NCI-H82 (cell line): Measurements from ENCODE around the gene CENPK.
"Not testable (repeated sequence)": the region's sequence is repeated elsewhere in the genome, so short reads cannot be mapped to it uniquely, and the experiment has no call there.

Experiments used
- DNase-seq: peaks from one replicate; lab custom pipeline; 2025; lab: John Stamatoyannopoulos, UW

Gene CENPK

DNA sequence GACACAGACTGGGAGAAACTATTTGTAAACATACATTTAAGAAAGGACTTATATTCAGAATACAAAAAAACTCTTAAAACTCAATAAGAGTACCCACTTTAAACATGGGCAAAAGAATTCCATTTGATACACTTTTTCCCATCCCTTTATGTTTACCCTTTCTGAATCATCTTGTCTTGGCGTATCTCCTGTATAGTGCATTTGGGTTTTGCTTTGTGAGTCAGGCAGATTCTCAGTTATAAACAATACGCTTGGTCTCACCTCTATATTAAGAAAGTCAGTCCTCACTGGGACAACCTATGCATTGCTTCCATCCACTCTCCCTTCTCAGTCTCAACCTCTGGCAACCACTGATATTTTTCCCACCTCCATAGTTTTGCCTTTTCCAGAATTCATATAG, 54.0 kb downstream of the CENPK start:
- DNase-seq, result no peak

DNA sequence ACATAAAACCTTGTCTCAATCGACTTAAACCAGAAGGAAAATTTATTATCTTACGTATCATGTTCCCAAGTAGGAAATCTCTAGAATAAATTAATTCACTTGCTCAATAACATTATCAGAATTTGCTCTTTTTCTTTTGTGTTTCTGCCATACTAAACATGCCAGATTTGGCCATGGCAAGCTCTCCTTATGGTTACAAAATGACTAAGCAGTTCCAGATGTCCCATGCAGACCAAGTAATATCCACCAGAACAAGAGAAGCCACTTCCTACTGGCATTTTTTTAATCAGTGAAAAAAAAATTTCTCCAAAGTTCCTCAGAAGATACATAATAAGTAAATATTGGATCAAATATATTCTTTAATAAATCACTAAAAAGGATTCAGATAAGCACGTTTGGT, 56.0 kb downstream of the CENPK start:
- DNase-seq, result no peak

DNA sequence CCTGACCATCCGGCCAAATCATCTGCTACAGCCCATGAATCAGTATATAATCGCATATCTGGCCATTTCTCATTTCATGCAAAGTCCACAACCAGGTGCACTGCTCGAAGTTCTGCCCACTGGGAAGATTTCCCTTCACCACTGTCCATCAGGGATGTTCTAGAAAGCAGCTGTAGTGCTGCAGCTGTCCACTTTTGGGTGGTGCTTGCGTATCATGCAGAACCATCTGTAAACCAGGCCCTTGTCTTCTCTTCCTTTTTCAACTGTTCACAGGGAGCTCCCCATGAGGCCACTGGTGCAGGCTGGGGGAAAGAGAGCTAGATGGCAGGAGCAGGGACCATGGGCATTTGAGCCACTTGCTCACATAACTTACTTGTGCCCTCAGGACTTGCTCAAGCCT, 73.8 kb downstream of the CENPK start:
- DNase-seq, result no peak

DNA sequence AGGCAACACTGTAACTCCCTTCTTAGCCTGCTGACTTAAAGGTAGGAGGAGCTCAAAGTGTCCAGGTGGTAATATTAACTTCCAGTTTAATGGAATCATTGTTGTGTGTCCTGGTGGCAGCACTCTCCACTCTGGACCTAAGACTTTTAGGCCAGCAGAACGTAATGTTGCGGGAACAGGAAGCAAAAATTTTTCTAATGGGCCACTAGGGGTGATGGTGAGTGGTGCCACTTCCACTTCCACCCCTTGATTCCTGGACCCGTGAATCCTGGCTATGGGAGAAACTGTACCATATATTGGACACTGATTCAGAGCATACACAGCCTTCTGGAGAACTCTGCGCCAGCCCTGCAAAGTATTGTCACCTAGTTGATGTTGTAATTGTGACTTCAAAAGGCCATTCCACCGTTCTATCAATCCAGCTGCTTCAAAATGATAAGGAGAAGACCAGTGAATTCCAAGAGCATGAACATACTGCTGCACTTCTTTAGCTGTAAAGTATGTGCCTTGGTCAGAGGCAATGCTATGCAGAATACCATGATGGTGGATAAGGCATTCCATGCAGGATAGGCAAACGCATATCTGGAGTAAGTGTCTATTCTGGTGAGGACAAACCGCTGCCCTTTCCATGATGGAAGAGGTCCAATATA, 74.8 kb downstream of the CENPK start:
- DNase-seq, result not testable (repeated sequence)

DNA sequence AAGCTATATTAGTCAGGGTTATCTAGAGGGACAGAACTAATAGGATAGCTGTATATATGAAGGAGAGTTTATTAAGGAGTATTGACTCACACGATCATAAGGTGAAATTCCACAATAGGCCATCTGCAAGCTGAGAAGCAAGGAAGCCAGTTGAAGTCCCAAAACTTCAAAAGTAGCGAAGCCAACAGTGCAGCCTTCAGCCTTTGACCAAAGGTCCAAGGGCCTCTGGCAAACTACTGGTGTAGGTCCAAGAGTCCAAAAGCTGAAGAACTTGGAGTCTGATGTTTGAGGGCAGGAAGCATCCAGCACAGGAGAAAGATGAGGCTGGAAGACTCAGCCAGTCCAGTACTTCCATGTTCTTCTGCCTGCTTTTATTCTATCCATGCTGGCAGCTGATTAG, 76.2 kb downstream of the CENPK start:
- DNase-seq, result not testable (repeated sequence)

DNA sequence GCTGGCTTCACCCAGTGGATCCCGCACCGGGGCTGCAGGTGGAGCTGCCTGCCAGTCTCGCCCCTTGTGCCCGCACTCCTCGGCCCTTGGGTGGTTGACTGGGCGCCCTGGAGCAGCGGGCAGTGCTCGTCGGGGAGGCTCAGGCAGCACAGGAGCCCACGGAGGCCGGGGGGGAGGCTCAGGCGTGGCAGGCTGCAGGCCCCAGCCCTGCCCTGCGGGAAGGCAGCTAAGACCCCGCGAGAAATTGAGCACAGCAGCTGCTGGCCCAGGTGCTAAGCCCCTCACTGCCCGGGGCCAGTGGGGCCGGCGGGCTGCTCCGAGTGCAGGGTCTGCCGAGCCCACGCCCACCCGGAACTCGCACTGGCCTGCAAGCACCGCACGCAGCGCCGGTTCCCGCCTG, 77.6 kb downstream of the CENPK start:
- no peak for DNase-seq

DNA sequence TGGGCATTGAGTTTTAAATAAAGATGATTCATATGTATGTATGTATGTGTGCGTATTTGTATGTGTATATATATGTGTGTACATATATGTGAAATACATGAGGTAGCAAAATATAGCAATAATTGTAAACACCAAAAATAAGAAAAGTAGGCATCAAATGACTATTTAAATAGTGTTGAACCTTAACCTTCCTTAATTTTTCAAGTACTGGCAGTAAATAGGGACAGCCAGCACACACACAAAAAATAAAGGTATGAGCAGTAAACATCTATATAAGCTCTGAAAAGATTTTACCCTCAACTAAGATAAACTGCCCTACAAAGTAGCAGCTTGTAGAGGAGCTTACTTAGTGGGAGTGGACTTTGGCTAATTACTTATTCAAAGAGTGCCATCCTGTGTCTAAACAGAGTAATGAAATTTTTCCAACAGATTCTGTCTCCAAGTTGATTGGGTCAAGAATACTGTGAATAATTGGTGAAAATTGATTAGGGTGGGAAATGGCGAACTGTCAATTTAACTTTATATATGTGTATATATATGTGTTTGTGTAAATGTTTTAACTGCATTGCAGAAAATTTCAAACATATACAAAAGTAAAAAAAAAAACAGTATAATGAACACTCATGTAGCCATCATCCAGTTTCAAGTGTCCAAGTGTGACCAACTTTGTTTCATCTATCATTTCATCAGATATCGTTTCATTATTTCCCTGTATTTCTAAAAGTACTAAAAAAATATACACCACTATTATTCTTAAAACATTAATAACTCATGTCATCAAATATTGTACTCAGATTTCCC, 79.2 kb downstream of the CENPK start:
- DNase-seq, result peak; percentile 64

DNA sequence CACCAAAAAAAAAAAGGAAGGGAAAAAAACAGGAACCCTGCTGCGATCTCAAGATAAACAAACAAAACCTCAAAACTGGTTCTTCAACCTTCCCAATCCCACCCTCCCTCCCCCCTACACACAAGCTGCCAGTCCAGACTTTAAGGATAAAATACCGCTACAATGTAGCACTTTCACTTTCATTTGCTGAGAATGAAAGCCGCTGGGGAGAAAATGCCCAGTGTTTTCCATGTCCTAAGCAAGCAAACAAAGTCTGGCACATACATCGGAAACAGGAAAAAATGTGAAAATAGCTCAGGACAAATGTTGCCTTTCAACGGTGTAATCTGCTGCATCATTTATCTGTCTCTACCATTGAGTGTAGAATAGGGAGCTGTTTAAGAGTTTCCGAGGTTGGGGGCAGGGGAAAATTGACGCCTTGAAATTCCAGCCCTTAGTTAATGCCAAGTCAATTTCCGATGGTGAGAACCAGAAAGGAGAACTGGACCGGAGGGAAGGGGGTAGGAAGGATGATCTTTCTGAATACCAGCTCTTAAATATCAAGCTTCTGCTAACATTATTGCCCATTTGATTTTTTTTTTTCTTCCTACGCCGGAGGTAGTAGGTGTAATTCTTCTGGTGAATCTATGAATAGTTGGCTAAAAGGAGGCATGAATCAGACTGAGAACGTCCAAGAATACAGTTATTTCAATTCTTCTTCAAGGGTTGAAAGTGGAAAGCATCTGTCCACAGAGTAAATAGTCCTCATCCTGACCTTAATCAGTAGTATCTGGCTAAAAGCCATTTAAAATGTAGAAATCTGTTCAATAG, 80.0 kb downstream of the CENPK start:
- DNase-seq, result no peak

DNA sequence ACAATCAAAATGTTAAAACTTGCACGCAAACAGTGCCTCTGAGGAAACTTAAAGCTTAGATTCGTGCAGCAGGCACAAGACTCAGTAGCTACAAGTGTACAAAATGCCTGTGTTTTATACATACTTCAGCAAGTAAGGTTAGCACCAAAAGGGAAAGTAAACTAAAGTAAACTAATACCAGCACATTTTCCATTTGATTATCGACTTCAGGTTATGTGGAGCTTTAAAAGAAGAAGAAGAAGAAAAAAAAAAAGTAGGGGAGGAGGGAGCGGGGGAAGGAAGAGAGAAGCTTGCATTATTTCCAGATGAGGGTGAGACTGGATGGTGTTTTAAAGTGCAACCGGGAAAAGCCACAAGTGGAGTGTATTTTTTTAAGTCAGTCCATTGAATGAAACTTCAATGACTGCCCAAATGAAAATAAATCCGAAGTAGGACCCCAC, 80.7 kb downstream of the CENPK start:
- no peak for DNase-seq

DNA sequence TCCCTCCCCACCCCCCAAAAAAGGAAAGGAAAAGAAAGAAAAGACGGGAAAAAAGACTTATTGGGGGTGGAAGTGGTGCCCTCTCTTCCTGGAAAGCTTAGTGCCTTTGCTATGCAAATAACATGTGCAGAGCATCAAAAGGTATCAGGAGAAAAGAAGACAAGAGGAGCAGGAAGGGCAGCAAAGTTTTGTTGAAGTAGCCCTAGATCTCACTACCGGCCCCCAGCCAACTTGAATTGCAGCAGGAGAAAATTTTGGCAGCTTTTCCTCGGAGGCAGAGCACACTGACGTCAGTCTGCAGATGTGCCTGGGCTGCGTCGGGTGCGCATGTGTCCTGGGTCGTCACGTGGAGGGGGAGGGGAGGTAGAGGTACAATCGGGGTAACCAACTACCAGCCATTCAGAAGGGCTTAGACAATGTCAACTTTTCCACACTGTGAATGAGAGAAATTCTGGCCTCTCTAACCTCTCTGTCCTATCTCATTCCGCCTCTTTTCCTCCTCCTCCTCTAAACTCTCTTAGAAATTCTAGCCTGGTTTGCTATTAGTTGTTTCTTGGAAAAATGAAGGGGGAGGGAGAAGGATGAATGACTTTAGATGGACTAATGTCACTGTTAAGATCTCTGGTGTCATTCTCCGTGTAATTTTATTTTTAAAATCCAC, 81.2 kb downstream of the CENPK start, which contains the start of gene ADAMTS6:
ADAMTS6 (minus strand) TSS at position 286 of the 661 bp plus-strand sequence. CDS start 8,247 bp downstream, outside the sequence.
- peak; percentile 55 for DNase-seq

DNA sequence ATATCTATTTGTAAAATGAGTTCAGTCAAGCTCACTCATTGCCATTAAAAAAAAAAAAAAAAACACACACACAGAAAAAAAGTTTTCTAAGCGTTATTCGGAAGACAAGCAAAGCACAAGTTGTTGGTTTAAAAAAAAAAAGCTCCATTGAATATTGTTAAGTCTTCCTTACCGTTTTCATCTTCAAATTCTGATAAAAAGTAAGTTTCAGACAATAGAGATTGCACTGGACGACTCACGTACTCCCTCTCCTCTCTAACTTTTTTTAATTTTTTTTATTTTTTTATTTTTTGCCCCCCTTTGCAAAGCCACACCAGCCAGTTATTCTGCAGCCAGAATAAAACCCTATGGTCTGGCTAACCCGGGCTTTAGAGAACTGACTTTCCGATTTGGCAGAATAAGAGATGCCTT, 81.8 kb downstream of the CENPK start:
- DNase-seq, result no peak

DNA sequence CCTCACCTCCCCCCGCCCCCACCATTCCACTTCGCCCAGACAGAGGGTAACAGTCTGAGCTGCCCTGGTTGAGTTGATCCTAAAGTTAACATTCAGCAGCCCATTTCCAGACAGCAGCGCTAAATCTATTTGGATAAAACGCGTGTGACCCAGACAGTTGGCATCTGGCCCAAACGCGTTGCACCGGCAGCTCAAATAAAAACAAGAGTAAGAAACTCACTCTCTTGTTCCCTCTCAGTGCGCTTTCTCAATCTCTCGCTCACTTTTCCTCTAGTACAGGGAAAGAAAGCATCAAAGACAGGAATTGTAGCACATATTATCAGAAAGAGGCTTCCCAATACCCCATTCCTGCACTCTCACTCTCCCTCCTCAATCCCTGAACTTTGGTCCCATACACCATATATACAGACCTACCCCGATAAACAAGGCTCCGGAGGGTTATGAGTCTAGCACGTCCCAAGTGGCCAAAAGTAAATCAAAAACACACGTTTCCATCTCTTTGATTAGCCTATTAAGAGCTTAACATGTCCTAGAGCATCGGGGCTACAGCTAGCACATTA, 82.6 kb downstream of the CENPK start:
- DNase-seq, result peak; percentile 87

DNA sequence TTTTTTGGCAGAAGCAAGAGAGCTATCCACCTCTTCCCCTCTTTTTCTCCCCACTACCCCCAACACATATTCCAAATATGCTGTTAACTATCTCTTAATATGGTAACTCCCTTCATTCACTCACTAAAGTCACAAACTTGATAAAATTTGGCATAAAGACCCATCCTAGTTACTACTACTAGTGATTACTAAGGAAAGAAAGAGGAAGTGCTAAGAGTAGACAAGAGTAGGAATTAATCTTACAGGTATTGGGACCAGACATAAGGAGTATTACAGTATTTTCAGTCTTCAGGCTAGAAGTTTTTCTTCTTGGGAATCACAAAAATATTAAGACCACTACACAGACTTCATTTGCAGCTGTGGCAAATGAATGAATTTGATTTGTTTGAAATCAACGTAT, 83.4 kb downstream of the CENPK start:
- no peak for DNase-seq

DNA sequence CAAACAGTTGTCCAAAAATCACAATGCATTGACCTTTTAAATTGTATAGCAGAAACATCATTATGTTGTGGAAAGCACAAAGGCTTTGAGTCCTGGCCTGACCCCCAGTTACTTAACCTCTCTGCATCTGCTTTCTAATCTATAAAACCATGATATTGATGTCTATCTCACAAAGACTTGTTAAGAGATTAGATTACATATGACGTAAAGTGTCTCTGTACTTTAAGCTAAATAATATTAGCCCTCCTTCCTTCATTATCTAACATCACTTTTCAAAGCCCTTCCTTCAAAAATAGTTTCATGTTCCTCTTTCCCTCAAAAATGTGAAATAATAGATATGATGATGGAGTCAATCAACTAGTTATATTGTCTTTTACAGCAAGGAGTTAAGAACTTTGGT, 84.6 kb downstream of the CENPK start:
- DNase-seq, result peak; percentile 31

DNA sequence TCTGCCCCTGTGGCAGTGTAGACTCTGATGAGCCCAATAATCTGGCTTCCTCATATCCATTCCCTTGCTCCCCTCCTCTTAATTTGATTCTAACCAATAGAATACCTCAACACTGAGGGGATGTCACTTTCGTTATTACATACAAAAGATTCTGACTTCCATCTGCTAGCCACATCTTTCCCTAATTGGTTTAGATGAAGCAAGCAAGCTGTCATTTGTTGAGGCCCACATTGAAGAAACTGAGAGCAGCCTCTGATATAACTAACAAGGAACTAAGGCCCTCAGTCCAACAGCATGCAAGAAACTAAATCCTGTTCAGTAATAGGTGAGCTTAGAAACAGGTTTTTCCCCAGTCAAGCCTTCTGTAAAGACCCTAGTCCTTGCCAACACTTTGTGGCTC, 87.1 kb downstream of the CENPK start:
- peak; percentile 68 for DNase-seq

DNA sequence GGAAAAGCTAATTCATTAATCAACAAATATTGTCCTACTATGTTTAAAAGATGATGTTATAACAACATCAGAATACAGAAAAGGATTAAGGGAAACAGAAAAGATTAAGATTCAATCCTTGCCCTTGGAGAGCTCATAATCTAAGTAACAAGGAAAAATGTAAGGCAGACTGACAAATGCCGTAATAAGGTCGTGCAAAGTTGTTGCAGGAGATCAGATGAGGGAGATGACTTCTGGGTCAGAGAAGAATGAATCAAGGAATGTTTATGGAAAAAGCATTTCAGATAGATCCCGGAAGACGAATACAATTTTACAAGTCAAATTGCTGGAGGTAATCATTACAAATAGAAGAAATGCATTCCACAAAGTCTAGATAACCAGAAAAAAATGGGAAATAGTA, 87.6 kb downstream of the CENPK start:
- DNase-seq, result peak; percentile 36

DNA sequence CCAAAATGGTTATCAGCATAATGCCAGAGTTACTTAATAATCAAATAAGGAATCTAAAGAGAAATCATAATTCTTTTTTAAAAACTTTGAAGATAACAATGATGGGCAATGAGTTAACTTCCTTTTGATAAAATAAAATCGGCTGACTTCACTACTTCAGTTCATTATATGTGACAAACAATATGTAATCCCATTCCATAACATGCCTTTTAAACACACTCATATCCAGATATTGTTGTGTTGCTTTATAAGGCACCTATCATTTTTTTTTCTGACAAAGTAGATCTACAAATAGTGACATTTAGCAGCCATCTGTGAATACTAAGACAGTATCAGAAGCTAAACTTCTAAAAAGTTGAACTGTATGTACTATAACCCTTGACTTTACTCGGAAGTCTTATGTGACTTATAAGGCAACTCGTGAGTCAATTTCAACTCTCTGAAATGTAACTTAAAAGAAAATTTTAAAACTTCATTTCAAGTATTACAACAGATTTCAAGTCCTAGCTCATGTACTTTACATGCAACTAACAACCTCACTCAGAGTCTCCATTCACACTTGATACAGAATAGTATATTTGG, 88.7 kb downstream of the CENPK start:
- DNase-seq, result no peak

DNA sequence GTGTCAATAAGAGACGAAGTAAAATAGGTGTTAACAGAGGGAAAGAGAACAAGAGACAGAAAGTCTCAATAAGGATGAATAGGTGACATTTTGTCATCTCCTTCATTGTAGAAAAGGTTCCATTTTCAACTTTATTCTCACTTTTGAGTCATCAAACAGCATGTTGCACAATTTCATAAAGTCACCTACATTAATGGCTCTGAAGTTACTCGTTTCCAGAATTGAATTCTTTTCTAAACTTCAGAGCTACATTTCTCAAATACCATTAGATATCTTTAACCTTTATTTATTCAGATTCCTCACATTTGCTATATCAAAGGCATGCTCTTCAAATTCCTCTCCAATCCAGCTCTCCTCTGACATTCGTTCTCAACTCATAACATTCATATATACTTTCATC, 94.3 kb downstream of the CENPK start:
- DNase-seq, result no peak
